EH (cell line): ENCODE data around the gene OPTC.
"Not testable (repeated sequence)": the region's sequence is repeated elsewhere in the genome, so short reads cannot be mapped to it uniquely, and the experiment has no call there.

Experiments used
- DNase-seq: peaks from one replicate; pipeline ENCODE4 v3.0.0-alpha.2; 2015; ENCODE audit warnings: low read depth

OPTC gene, protein sequence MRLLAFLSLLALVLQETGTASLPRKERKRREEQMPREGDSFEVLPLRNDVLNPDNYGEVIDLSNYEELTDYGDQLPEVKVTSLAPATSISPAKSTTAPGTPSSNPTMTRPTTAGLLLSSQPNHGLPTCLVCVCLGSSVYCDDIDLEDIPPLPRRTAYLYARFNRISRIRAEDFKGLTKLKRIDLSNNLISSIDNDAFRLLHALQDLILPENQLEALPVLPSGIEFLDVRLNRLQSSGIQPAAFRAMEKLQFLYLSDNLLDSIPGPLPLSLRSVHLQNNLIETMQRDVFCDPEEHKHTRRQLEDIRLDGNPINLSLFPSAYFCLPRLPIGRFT

DNA sequence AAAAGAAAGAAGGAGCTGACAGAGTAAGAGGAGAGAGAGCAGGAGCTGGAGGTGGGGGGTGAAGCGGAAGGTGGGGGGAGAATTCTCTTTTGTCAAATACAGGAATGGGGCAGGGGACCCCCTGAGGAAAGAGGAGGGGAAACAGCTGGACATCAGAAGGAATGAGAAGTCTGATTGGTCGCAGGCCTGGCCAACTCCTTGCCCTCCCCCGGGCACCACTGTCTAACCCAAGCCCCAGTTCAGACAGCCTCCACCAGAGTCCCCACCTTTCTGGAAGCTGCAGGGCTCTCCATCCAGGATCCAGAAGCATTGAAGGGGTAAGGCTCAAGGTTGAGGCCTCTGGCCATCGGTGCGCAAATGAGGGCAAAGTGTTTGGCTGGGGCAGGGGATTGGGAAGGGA is at the start of gene OPTC:
Gene OPTC, plus strand, starts transcription at position 253 of the 400 bp plus-strand sequence. CDS start 1,853 bp downstream, outside the sequence.
- DNase-seq: no peak

GRCh38 chr1:203444171-203444576 is 49.8 kb upstream of the OPTC start:
- DNase-seq: no peak

GRCh38 chr1:203447151-203447550 is 46.8 kb upstream of the OPTC start:
- no peak for DNase-seq

- not testable (repeated sequence) for DNase-seq
Measured at GRCh38 chr1:203447598-203447997, 46.4 kb upstream of the OPTC start.

- DNase-seq: peak; percentile 68
Measured at GRCh38 chr1:203448521-203449061, 45.4 kb upstream of the OPTC start.

DNA sequence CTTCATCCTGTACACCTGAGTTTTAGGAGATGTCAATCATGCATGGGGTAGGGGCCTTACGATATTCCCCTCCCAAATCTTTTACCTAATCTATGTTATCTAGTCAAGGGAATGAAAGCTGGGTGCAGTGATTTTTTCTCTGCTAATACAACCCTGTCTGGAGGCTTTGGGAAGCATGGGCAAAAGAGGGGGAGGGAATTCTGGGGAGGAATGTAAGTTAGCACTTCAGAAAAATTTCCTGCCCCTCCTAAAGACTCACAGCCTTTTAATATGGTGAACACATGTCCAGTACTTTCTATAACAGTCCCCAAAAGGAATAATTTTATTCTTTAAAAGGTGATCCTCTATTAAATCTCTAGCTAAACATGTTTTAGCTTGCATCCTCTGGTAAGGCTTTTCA is 44.0 kb upstream of the OPTC start:
- peak; percentile 63 for DNase-seq

- DNase-seq: no peak
Measured at GRCh38 chr1:203450479-203451149, 43.3 kb upstream of the OPTC start.

DNA sequence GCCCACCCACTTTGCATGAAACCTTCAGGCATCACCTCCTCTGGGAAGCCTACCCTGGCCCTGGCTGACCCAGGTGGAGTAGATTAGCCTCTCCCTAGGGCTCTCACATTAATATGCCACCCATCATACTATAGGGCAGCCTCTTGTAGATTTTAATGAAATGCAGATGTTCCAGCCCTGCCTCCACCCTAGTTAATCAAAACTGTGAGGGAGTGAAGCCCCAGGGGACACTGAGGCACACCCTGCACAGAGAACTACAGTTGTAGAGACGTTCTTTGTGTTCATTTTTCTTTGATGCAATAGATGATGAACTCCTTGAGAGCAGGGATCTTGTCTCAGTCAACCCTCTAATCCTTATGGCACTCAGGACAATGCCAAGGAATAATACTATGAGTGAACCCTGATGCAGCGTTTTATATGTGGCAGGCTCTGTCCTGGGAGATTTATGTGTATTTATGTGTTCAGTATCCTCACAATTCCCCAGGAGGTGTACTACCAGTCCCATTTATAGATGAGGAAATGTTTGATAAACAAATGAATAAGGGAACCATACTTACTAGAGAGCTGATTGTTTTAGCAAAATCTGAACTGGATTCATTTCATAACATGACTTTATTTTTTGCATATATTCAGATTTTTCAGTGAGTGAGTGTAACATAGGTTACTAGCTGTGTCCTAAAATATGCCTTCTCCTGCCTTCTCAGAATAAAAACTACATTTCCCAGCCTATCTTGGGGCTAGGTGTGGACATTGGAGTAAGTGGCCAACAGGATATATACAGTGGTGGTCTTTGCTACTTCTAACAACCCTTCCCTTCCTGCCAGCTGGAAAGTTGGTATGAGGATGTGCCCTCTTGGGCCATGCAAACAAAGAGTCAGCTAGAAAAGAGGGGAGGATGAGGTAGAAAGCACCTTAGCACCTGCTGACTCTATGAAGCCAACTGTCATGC is 41.8 kb upstream of the OPTC start:
- no peak for DNase-seq

- no peak for DNase-seq
Measured at GRCh38 chr1:203453016-203453415, 40.9 kb upstream of the OPTC start.

- DNase-seq: no peak
Measured at GRCh38 chr1:203453616-203454015, 40.3 kb upstream of the OPTC start.

- DNase-seq: peak; percentile 79
Measured at GRCh38 chr1:203454986-203455471, 38.9 kb upstream of the OPTC start.

GRCh38 chr1:203455706-203456105 is 38.2 kb upstream of the OPTC start:
- DNase-seq: no peak

DNA sequence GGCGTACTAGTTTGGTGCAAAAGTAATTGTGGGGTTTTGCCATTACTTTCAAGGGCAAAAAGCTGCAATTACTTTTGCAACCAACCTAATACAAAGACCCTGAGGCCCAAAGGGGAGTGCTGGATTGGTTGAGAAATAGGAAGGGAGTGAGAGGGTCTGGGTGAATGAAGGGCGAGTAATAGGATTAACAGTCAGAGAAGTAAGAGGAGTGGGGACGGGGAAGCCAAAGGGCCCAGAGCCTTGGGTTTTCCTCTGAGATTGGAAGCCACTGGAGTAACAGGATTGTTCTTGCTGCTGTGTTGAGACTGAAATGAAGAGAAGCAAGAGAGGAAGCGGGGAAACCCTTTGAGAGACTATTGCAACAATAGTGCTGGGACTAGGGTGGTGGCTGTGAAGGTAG is 37.4 kb upstream of the OPTC start:
- DNase-seq: no peak

DNA sequence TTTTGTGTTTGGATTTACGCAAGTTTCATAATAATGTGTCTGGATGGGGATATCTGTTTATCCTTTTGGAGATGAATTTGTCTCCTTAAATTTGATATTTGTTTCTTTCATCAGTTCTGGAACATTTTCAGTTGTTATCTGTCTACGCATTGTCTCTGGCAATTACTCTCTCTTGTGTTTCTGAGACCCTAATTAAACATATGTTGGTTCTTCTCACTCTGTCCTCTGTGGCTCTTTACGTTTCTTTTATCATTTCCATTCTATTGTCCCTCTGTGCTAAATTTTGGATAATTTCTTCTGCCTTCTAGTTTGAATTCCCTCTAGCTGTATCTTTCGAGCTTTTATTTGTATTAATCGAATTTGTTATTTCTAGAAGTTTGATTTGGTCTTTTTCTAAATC is 35.9 kb upstream of the OPTC start:
- DNase-seq: no peak

DNA sequence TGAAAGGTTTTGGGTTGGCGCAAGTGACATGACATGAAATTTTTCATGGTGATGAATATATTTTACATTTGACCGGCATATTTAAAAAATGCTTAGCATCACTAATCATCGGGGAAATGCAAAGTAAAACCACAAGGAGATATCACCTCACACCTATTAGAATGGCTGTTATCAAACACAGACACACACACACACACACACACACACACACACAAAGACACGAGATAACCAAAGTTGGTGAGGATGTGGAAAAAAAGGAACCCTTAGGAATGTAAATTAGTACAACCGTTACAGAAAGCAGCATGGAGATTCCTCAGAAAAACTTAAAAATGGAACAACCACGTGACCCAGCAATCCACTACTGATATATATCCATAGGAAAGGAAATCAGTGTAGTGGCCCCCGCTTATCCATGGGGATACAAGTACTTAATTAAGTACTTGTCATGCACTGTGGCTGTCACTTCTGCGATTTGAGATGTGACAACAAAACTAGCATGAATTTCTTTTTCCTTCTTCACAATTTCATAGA is 34.2 kb upstream of the OPTC start:
- DNase-seq: no peak

GRCh38 chr1:203461717-203462116 is 32.2 kb upstream of the OPTC start:
- no peak for DNase-seq

GRCh38 chr1:203462143-203462542 is 31.8 kb upstream of the OPTC start:
- DNase-seq: no peak

DNA sequence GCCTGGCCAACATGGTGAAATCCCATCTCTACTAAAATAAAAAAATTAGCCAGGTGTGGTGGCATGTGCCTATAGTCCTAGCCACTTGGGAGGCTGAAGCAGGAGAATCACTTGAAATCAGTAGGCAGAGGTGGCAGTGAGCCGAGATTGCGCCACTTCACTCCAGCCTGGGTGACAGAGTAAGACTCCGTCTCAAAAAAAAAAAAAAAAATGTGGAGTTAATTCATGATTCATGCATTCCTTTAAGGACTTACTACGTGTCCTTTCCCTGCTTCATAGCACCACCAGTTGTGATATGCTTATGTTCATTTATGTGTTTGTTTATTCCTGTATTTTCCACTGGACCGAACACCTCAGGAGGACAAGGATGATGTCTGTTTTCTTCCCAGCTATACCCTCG is 31.1 kb upstream of the OPTC start:
- peak; percentile 93 for DNase-seq

- peak; percentile 90 for DNase-seq
Measured at GRCh38 chr1:203463469-203464062, 30.4 kb upstream of the OPTC start.

DNA sequence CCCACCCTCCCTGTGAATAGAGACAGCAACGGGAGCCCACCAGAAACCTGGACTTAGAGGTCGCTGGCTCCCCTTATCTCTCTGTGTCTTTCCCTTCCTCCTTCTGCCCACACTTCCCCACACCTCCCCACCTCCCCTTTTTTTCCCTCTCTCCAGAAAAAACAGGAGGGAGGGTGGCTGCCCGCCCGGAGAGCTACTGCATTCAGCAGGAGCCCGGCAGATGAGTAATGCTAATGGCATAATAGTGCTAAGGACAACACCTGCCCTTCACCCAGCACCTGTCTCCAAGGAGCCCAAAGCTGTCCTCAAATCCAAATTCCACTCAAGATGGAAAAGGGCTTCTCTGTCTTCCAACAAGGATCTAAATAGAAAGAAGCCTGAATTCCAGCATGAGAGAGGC is 29.7 kb upstream of the OPTC start:
- DNase-seq: peak; percentile 61

DNA sequence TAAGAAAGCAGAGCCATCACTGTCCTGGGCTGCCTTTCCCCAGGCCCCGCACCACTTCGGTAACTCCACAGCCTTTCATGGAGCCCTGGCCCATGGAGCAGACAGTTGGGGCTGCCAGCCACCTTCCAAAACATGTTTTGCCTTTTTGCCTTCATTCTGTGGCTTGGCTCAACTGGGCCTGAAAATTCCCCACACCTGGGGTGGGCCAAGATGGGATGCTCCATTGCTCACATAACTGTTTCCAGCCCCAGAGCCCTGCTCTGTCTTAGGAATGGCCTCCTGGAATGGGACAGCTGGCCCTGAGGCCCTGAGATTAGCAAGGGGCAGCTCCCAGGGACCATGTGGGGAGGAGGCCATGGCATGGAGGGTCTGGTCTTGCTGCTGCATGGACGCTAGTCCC is 29.2 kb upstream of the OPTC start:
- DNase-seq: no peak
